AG09309 (cell line): Measurements from ENCODE around the gene GJC2.

Experiments used
- DNase-seq: peaks from one replicate; pipeline ENCODE4 v3.0.0-alpha.2; 2010; ENCODE audit warnings: low read depth
- H3K4me3 ChIP-seq: 2 replicates; pipeline ENCODE4 v1.5.1; 2011; ENCODE audit warnings: mild to moderate bottlenecking, low read depth, low read length, moderate library complexity; ENCODE audit not compliant: control insufficient read depth
- CTCF ChIP-seq: IDR thresholded peaks from 2 replicates; pipeline ENCODE4 v1.5.1; 2011; ENCODE audit warnings: mild to moderate bottlenecking, low read depth, low read length, inconsistent platforms; ENCODE audit not compliant: insufficient read depth, control insufficient read depth; ENCODE audit errors: missing control alignments

The GJC2 gene

GRCh38 chr1:228114827-228115226 is 34.9 kb upstream of the GJC2 start:
- no peak for TF ChIP-seq CTCF
- no peak overlapping the region for H3K4me3 ChIP-seq
- no peak for DNase-seq

- H3K4me3 ChIP-seq: no peak overlapping the region
- DNase-seq: no peak
- no peak for TF ChIP-seq CTCF
Observed at GRCh38 chr1:228117335-228117734, 32.4 kb upstream of the GJC2 start.

GRCh38 chr1:228118040-228118439 is 31.7 kb upstream of the GJC2 start:
- no peak for TF ChIP-seq CTCF
- DNase-seq: no peak

GRCh38 chr1:228120351-228120750 is 29.4 kb upstream of the GJC2 start:
- TF ChIP-seq CTCF: no peak
- no peak for DNase-seq
- H3K4me3 ChIP-seq: no peak overlapping the region

More at GRCh38 chr1:228118040-228118439, 31.7 kb upstream of the GJC2 start:
- H3K4me3 ChIP-seq: no peak overlapping the region

GRCh38 chr1:228120857-228121489 is 28.8 kb upstream of the GJC2 start:
- TF ChIP-seq CTCF: no peak
- H3K4me3 ChIP-seq: no peak overlapping the region
- peak; percentile 18 for DNase-seq

- H3K4me3 ChIP-seq: no peak overlapping the region
- no peak for DNase-seq
- TF ChIP-seq CTCF: no peak
Observed at GRCh38 chr1:228122921-228123441, 26.7 kb upstream of the GJC2 start.
